ENCODE data around the gene GDPD2.

GRCh38 chrX:70470850-70471289, 47.8 kb downstream of the GDPD2 start:
- TF ChIP-seq CTCF (conservative IDR thresholded peaks at IDR 0.05 in 1 of 2, IDR thresholded peaks at IDR 0.05 in 1 of 2; ENCODE audit: extremely low read depth in 1 of 2, insufficient read depth in 1 of 2, low read depth in 1 of 2, low read length in 2 of 2) (no peak), EZH2 (IDR thresholded peaks at IDR 0.05; ENCODE audit: borderline replicate concordance, low read length) (no peak)

Measured in mammary epithelial cell (primary cell).